WTC11 (cell line): ENCODE data around the gene TFAP2D. TPM values are rescaled to one million over a fixed set of nuclear protein-coding genes. Genes with fewer than 3 reads are reported as not detected.

Experiments
- ATAC-seq: fragments of 200-7000 bp; cut with Tn5 transposase; 2 replicates; pipeline ENCODE4 v1.10.0; 2021; ENCODE audit warnings: mild to moderate bottlenecking, moderate library complexity
- CTCF ChIA-PET: fragments of 300-600 bp; sonication (Branson Sonifier 250); formaldehyde crosslinking; loops from one replicate; lab custom pipeline; 2021; ENCODE audit warnings: antibody characterized with exemption; lab: Charles Lee
- POLR2A ChIA-PET: fragments of 350-600 bp; sonication (Branson Sonifier 250); formaldehyde crosslinking; loops from one replicate; lab custom pipeline; 2021; ENCODE audit warnings: antibody characterized with exemption; lab: Charles Lee
- DNase-seq: peaks from one replicate; pipeline ENCODE4 v3.0.0; 2021; ENCODE audit warnings: low spot score
- H3K27ac Mint-ChIP-seq: 2 replicates; pipeline ENCODE4 v1.8.0; 2021; ENCODE audit warnings: mixed read lengths
- H3K27me3 Mint-ChIP-seq: 2 replicates; pipeline ENCODE4 v1.8.0; 2021; ENCODE audit warnings: low read depth, mild to moderate bottlenecking, moderate library complexity, mixed read lengths
- H3K36me3 Mint-ChIP-seq: 2 replicates; pipeline ENCODE4 v1.8.0; 2021; ENCODE audit warnings: mixed read lengths
- H3K4me1 Mint-ChIP-seq: 2 replicates; pipeline ENCODE4 v1.8.0; 2022; ENCODE audit warnings: mixed read lengths
- H3K4me3 Mint-ChIP-seq: 2 replicates; pipeline ENCODE4 v1.8.0; 2021; ENCODE audit warnings: mild to moderate bottlenecking, moderate library complexity, mixed read lengths
- H3K9me3 Mint-ChIP-seq: 2 replicates; pipeline ENCODE4 v1.8.0; 2021; ENCODE audit warnings: mixed read lengths
- CDX4 ChIP-seq: fragments of 250-450 bp; sonication (Bioruptor Pico); IDR thresholded peaks from 2 replicates; pipeline ENCODE4 v1.9.0; 2021; ENCODE audit warnings: moderate library complexity, mild to moderate bottlenecking, inconsistent platforms, borderline replicate concordance
- CREM ChIP-seq: sonication (generic); formaldehyde crosslinking; IDR thresholded peaks from 2 replicates; pipeline ENCODE4 v1.8.1; 2022; ENCODE audit warnings: mild to moderate bottlenecking, missing genetic modification reagents, moderate library complexity
- CTCF ChIP-seq: fragments of 200-600 bp; IDR thresholded peaks from 2 replicates; pipeline ENCODE4 v1.8.0; 2022; ENCODE audit warnings: antibody characterized with exemption
- E2F1 ChIP-seq: sonication (generic); formaldehyde crosslinking; IDR thresholded peaks from 2 replicates; pipeline ENCODE4 v1.8.0; 2022; ENCODE audit warnings: mild to moderate bottlenecking, missing genetic modification reagents
- FOXJ3 ChIP-seq: sonication (generic); formaldehyde crosslinking; IDR thresholded peaks from 2 replicates; pipeline ENCODE4 v1.9.0; 2021; ENCODE audit warnings: missing genetic modification reagents, mild to moderate bottlenecking, borderline replicate concordance
- NFYB ChIP-seq: sonication (generic); formaldehyde crosslinking; conservative IDR thresholded peaks from 2 replicates; pipeline ENCODE4 v1.8.0; 2022; ENCODE audit warnings: low read depth, missing genetic modification reagents
- NR1H2 ChIP-seq: sonication (generic); formaldehyde crosslinking; IDR thresholded peaks from 2 replicates; pipeline ENCODE4 v1.9.0; 2021; ENCODE audit warnings: mild to moderate bottlenecking, moderate library complexity, missing genetic modification reagents
- NR3C1 ChIP-seq: sonication (generic); formaldehyde crosslinking; conservative IDR thresholded peaks from 2 replicates; pipeline ENCODE4 v1.8.1; 2023; ENCODE audit warnings: low read depth, mild to moderate bottlenecking, missing genetic modification reagents
- SMAD3 ChIP-seq: sonication (generic); formaldehyde crosslinking; IDR thresholded peaks from 2 replicates; pipeline ENCODE4 v1.8.0; 2022; ENCODE audit warnings: missing genetic modification reagents, mild to moderate bottlenecking, borderline replicate concordance
- TCF7 ChIP-seq: sonication (generic); formaldehyde crosslinking; IDR thresholded peaks from 2 replicates; pipeline ENCODE4 v1.8.0; 2022; ENCODE audit warnings: mild to moderate bottlenecking, low read depth, missing genetic modification reagents, moderate library complexity
- TEAD1 ChIP-seq: sonication (generic); formaldehyde crosslinking; IDR thresholded peaks from 2 replicates; pipeline ENCODE4 v1.8.0; 2022; ENCODE audit warnings: mild to moderate bottlenecking, missing genetic modification reagents
- USF1 ChIP-seq: sonication (generic); formaldehyde crosslinking; IDR thresholded peaks from 2 replicates; pipeline ENCODE4 v1.8.0; 2022; ENCODE audit warnings: mild to moderate bottlenecking, missing genetic modification reagents
- USF2 ChIP-seq: sonication (generic); formaldehyde crosslinking; IDR thresholded peaks from 2 replicates; pipeline ENCODE4 v1.8.1; 2023; ENCODE audit warnings: mild to moderate bottlenecking, missing genetic modification reagents, moderate library complexity
- ZBTB21 ChIP-seq: sonication (generic); formaldehyde crosslinking; IDR thresholded peaks from 2 replicates; pipeline ENCODE4 v1.8.1; 2023; ENCODE audit warnings: mild to moderate bottlenecking, missing genetic modification reagents, borderline replicate concordance
- ZBTB43 ChIP-seq: sonication (generic); formaldehyde crosslinking; IDR thresholded peaks from 2 replicates; pipeline ENCODE4 v1.8.1; 2023; ENCODE audit warnings: mild to moderate bottlenecking, missing genetic modification reagents
- ZNF512 ChIP-seq: sonication (generic); formaldehyde crosslinking; IDR thresholded peaks from 2 replicates; pipeline ENCODE4 v1.8.1; 2022; ENCODE audit warnings: missing genetic modification reagents, borderline replicate concordance
- ZNF671 ChIP-seq: fragments of 250-450 bp; sonication (Bioruptor Pico); IDR thresholded peaks from 2 replicates; pipeline ENCODE4 v1.8.0; 2021; ENCODE audit warnings: mild to moderate bottlenecking
- total RNA-seq: library from RNA; stranded (reverse); gene quantifications from 3 replicates; pipeline ENCODE4 v1.2.3, GENCODE V29; 2021

Gene TFAP2D
- total RNA-seq, 1 experiment from 2014 or later = not detected

- no peak for TF ChIP-seq TCF7 (CRISPR knock-in tag)
- H3K27ac Mint-ChIP-seq = no peak overlapping the region
- DNase-seq (no peak), ATAC-seq (no peak)
- H3K4me1 Mint-ChIP-seq = peaks cover 84% of the 10 kb centered on the region
- POLR2A ChIA-PET = no interaction called here
- CTCF ChIA-PET = no interaction called here
- H3K4me3 Mint-ChIP-seq = peak overlapping the region; percentile 20
- H3K36me3 Mint-ChIP-seq = no peaks in the 10 kb centered on the region
- peaks cover 100% of the 10 kb centered on the region for H3K27me3 Mint-ChIP-seq
- H3K9me3 Mint-ChIP-seq = no peaks in the 10 kb centered on the region
These were observed 108.2 kb downstream of the TFAP2D start for GRCh38 chr6:50821441-50822077.

- no peak for DNase-seq
- ChIA-PET CTCF (no interaction called here), POLR2A (no interaction called here)
- TF ChIP-seq TEAD1 (CRISPR knock-in tag) = no peak
- no peak for TF ChIP-seq NR1H2 (CRISPR knock-in tag)
- TF ChIP-seq NR3C1 (CRISPR knock-in tag) = no peak
- TF ChIP-seq ZNF512 (CRISPR knock-in tag) = no peak
- TF ChIP-seq CREM = no peak
- no peak for TF ChIP-seq NFYB (CRISPR knock-in tag)
- TF ChIP-seq USF2 (CRISPR knock-in tag) = no peak
- no peak for TF ChIP-seq FOXJ3 (CRISPR knock-in tag)
- TF ChIP-seq E2F1 = no peak
- TF ChIP-seq CDX4 = no peak
- no peak for TF ChIP-seq ZBTB43 (CRISPR knock-in tag)
- no peak for TF ChIP-seq USF1
- TF ChIP-seq SMAD3 (CRISPR knock-in tag) = no peak
- no peak for TF ChIP-seq ZBTB21 (CRISPR knock-in tag)
- no peak for TF ChIP-seq CTCF
- no peak for TF ChIP-seq ZNF671 (CRISPR knock-in tag)
- no peak for ATAC-seq
- H3K36me3 Mint-ChIP-seq = no peaks in the 10 kb centered on the region
- peaks cover 100% of the 10 kb centered on the region for H3K27me3 Mint-ChIP-seq
- H3K4me1 Mint-ChIP-seq = peaks cover 86% of the 10 kb centered on the region
- no peak overlapping the region for H3K27ac Mint-ChIP-seq
- peak overlapping the region; percentile 34 for H3K4me3 Mint-ChIP-seq
- no peaks in the 10 kb centered on the region for H3K9me3 Mint-ChIP-seq
These were observed 108.8 kb downstream of the TFAP2D start for GRCh38 chr6:50822078-50822476.

Other genes with a start within 250 kb of the TFAP2D start
- not detected in 3 replicates for gene TFAP2B, start 105.3 kb downstream of the TFAP2D start, total RNA-seq